HEK293 (cell line): ENCODE measurements around the gene CDKAL1.

ENCODE experiments used
- CTCF ChIA-PET: fragments of 350-600 bp; formaldehyde crosslinking; extraction: SDS; loops from one replicate; lab custom pipeline; 2021; ENCODE audit warnings: antibody characterized with exemption; lab: Yijun Ruan, JAX
- POLR2A ChIA-PET: fragments of 300-600 bp; formaldehyde crosslinking; extraction: SDS; loops from one replicate; lab custom pipeline; 2020; ENCODE audit warnings: antibody characterized with exemption, inconsistent platforms; lab: Yijun Ruan, JAX
- H3K27ac ChIP-seq: fragments of 200-500 bp; sonication (Bioruptor generic); 2 replicates; pipeline ENCODE4 v1.5.1; 2014; ENCODE audit warnings: low read depth, low read length, control low read depth, inconsistent platforms; ENCODE audit errors: extremely low read depth
- H3K36me3 ChIP-seq, 2 experiments: fragments of 200-500 bp in 1 of 2; sonication (Bioruptor generic) in 1 of 2; 1 replicate in 1 of 2; 2 replicates in 1 of 2; pipeline ENCODE4 v1.5.1; 2014 to 2017; ENCODE audit warnings: inconsistent platforms in 2 of 2, low read length in 2 of 2; ENCODE audit not compliant: control insufficient read depth in 2 of 2, insufficient read depth in 1 of 2
- H3K4me1 ChIP-seq: fragments of 200-500 bp; sonication (Bioruptor generic); 2 replicates; pipeline ENCODE4 v1.5.1; 2014; ENCODE audit warnings: mild to moderate bottlenecking, low read length, inconsistent platforms; ENCODE audit not compliant: control insufficient read depth, insufficient read depth
- H3K4me3 ChIP-seq: 2 replicates; pipeline ENCODE4 v1.5.1; 2011; ENCODE audit warnings: low read depth, mild to moderate bottlenecking, control low read depth, low read length, moderate library complexity
- H3K9me3 ChIP-seq: fragments of 200-500 bp; sonication (Bioruptor generic); 2 replicates; pipeline ENCODE4 v1.5.1; 2014; ENCODE audit warnings: low read depth, low read length, inconsistent platforms; ENCODE audit not compliant: control insufficient read depth, insufficient read depth
- GLI4 ChIP-seq: fragments of 450-650 bp; formaldehyde crosslinking; IDR thresholded peaks from 2 replicates; pipeline ENCODE4 v1.5.1; 2016; ENCODE audit warnings: missing biosample characterization, missing genetic modification characterization
- MZF1 ChIP-seq: fragments of 450-650 bp; formaldehyde crosslinking; IDR thresholded peaks from 2 replicates; pipeline ENCODE4 v1.5.1; 2017; ENCODE audit warnings: missing biosample characterization, missing genetic modification characterization, borderline replicate concordance
- PRDM1 ChIP-seq: fragments of 450-650 bp; formaldehyde crosslinking; IDR thresholded peaks from 2 replicates; pipeline ENCODE4; 2016; ENCODE audit warnings: missing biosample characterization, missing genetic modification characterization
- PRDM6 ChIP-seq: fragments of 450-650 bp; formaldehyde crosslinking; IDR thresholded peaks from 2 replicates; pipeline ENCODE4 v1.5.1; 2017; ENCODE audit warnings: missing biosample characterization, missing genetic modification characterization
- SETDB1 ChIP-seq: IDR thresholded peaks from one replicate; pipeline ENCODE4 v1.6.1; 2017; ENCODE audit warnings: mild to moderate bottlenecking, low read length, moderate library complexity, mixed read lengths; ENCODE audit not compliant: insufficient read length
- SP7 ChIP-seq: fragments of 450-650 bp; formaldehyde crosslinking; IDR thresholded peaks from 2 replicates; pipeline ENCODE4 v1.5.1; 2016; ENCODE audit warnings: missing biosample characterization, missing genetic modification characterization
- ZBTB17 ChIP-seq: fragments of 450-650 bp; formaldehyde crosslinking; IDR thresholded peaks from 2 replicates; pipeline ENCODE4 v1.5.1; 2016; ENCODE audit warnings: missing biosample characterization, missing genetic modification characterization
- ZBTB49 ChIP-seq: fragments of 450-650 bp; formaldehyde crosslinking; IDR thresholded peaks from 2 replicates; pipeline ENCODE4 v1.5.1; 2016; ENCODE audit warnings: missing biosample characterization, missing genetic modification characterization, low read depth
- ZFP37 ChIP-seq: fragments of 450-650 bp; formaldehyde crosslinking; IDR thresholded peaks from 2 replicates; pipeline ENCODE4 v1.5.1; 2016; ENCODE audit warnings: missing biosample characterization, missing genetic modification characterization
- ZNF114 ChIP-seq: fragments of 450-650 bp; formaldehyde crosslinking; IDR thresholded peaks from 2 replicates; pipeline ENCODE4 v1.5.0; 2017; ENCODE audit warnings: missing biosample characterization, missing genetic modification characterization
- ZNF174 ChIP-seq: fragments of 450-650 bp; formaldehyde crosslinking; IDR thresholded peaks from 2 replicates; pipeline ENCODE4 v1.5.0; 2017; ENCODE audit warnings: missing biosample characterization, mild to moderate bottlenecking, missing genetic modification characterization
- ZNF335 ChIP-seq: fragments of 450-650 bp; formaldehyde crosslinking; conservative IDR thresholded peaks from 2 replicates; pipeline ENCODE4 v1.5.1; 2016; ENCODE audit warnings: missing biosample characterization, missing genetic modification characterization
- ZNF426 ChIP-seq: fragments of 450-650 bp; formaldehyde crosslinking; IDR thresholded peaks from 2 replicates; pipeline ENCODE4 v1.5.1; 2017; ENCODE audit warnings: missing biosample characterization, missing genetic modification characterization, mild to moderate bottlenecking, inconsistent platforms, moderate library complexity
- ZNF510 ChIP-seq: fragments of 450-650 bp; formaldehyde crosslinking; IDR thresholded peaks from 2 replicates; pipeline ENCODE4 v1.5.1; 2018; ENCODE audit warnings: mild to moderate bottlenecking, missing genetic modification characterization, missing biosample characterization; ENCODE audit not compliant: insufficient replicate concordance
- ZNF513 ChIP-seq: fragments of 450-650 bp; IDR thresholded peaks from 2 replicates; pipeline ENCODE4 v1.5.1; 2018; ENCODE audit warnings: missing biosample characterization, missing genetic modification characterization
- ZNF518A ChIP-seq: fragments of 450-650 bp; formaldehyde crosslinking; conservative IDR thresholded peaks from 2 replicates; pipeline ENCODE4 v1.5.1; 2016; ENCODE audit warnings: low read depth, missing biosample characterization, missing genetic modification characterization
- ZNF549 ChIP-seq: fragments of 450-650 bp; IDR thresholded peaks from 2 replicates; pipeline ENCODE4 v1.5.1; 2018; ENCODE audit warnings: missing biosample characterization, missing genetic modification characterization, mild to moderate bottlenecking, inconsistent platforms, moderate library complexity

Gene CDKAL1

GRCh38 chr6:20687494-20687893, 153.2 kb downstream of the CDKAL1 start:
- Histone ChIP-seq H3K9me3 (no peaks in the 10 kb centered on the region), H3K36me3 (no peaks in the 10 kb centered on the region), H3K4me3 (no peak overlapping the region), H3K27ac (no peak overlapping the region), H3K4me1 (peaks cover 14% of the 10 kb centered on the region)
- TF ChIP-seq SETDB1, result no peak
- CTCF ChIA-PET, result interaction anchor here (0.6 kb wide), 1 partner anchor 46 kb away, joined by 3 read pairs; no protein-coding TSS in a partner anchor
- POLR2A ChIA-PET, result no interaction called here

- H3K9me3 ChIP-seq, result no peaks in the 10 kb centered on the region
- CTCF ChIA-PET, result no interaction called here
- no peak overlapping the region for H3K27ac ChIP-seq
- POLR2A ChIA-PET, result interaction anchor here (0.6 kb wide), 1 partner anchor 12 kb away, joined by 8 read pairs; no protein-coding TSS in a partner anchor
- no peaks in the 10 kb centered on the region for H3K36me3 ChIP-seq
- H3K4me1 ChIP-seq, result peaks cover 16% of the 10 kb centered on the region
- no peak overlapping the region for H3K4me3 ChIP-seq
- no peak for TF ChIP-seq PRDM1 (tag by site-specific recombination)
- TF ChIP-seq ZNF513, result no peak
- TF ChIP-seq PRDM6, result peak; percentile 92
- no peak for TF ChIP-seq ZNF518A
- no peak for TF ChIP-seq ZNF426 (tag by site-specific recombination)
- peak; percentile 19; the same call in 1 of the 2 replicates for TF ChIP-seq ZNF335 (tag by site-specific recombination)
- TF ChIP-seq ZNF114 (tag by site-specific recombination), result no peak
- no peak for TF ChIP-seq SP7
- no peak for TF ChIP-seq ZNF174 (tag by site-specific recombination)
- no peak for TF ChIP-seq ZFP37
- TF ChIP-seq ZNF549, result no peak
- TF ChIP-seq MZF1 (tag by site-specific recombination), result peak; percentile 20; the same call in 1 of the 2 replicates
- no peak for TF ChIP-seq GLI4 (tag by site-specific recombination)
- no peak for TF ChIP-seq ZBTB49 (tag by site-specific recombination)
- TF ChIP-seq ZBTB17 (tag by site-specific recombination), result peak; percentile 97
- no peak for TF ChIP-seq ZNF510 (tag by site-specific recombination)
Measured at GRCh38 chr6:20688710-20689500, 154.6 kb downstream of the CDKAL1 start.
